Measurements from ENCODE around the gene ZNF280C.

ZNF280C gene

DNA sequence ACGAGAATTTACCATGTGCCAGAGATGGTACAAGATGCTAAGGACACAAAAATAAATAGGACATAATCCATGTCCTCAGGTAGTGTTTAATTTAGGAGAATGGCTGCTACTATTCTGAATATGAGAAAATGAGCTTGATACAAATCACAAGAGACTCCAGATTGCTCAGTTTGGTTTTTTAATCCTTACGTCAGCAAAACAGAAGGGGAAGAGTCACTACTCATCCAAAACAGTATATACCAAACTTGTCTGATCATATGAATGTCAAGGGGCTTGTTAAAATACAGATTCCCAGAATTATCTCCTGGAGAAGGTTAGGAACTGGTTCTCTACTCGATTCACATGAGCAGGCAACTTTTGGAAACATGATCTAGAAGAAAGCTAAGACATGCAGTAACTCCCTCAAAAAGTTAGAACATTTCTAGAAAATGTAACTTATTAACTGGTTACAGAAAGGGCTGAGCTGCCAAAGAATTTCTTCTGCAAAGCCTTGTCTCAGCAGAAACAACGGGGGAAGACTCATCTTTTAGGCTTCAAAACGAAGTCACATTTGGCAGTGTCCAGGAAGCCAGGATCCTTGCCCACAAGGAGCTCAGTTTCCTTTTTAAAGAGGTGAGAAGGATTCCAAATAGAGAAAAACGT lies 106.5 kb downstream of the ZNF280C start:
- Mint-ChIP-seq H3K36me3 (peaks cover 10% of the 10 kb centered on the region), H3K4me3 (no peak overlapping the region), H3K9me3 (no peaks in the 10 kb centered on the region), H3K27me3 (no peaks in the 10 kb centered on the region), H3K4me1 (peaks cover 48% of the 10 kb centered on the region), H3K27ac (no peak overlapping the region)
- no peak for DNase-seq
- CTCF ChIA-PET = interaction anchor here (0.7 kb wide), 1 partner anchor 8 kb away, joined by 3 read pairs; no protein-coding TSS in a partner anchor

- peaks cover 11% of the 10 kb centered on the region for H3K36me3 Mint-ChIP-seq
These were observed 108.9 kb downstream of the ZNF280C start for GRCh38 chrX:130159776-130160175.

GRCh38 chrX:130158311-130158710 lies 110.4 kb downstream of the ZNF280C start:
- peaks cover 26% of the 10 kb centered on the region for H3K4me1 Mint-ChIP-seq
- CTCF ChIA-PET = no interaction called here
- no peaks in the 10 kb centered on the region for H3K9me3 Mint-ChIP-seq
- no peak overlapping the region for H3K27ac Mint-ChIP-seq
- H3K4me3 Mint-ChIP-seq = no peak overlapping the region
- no peaks in the 10 kb centered on the region for H3K27me3 Mint-ChIP-seq
- no peak for DNase-seq
- peaks cover 13% of the 10 kb centered on the region for H3K36me3 Mint-ChIP-seq

More at GRCh38 chrX:130159776-130160175, 108.9 kb downstream of the ZNF280C start:
- H3K27ac Mint-ChIP-seq = no peak overlapping the region
- H3K27me3 Mint-ChIP-seq = no peaks in the 10 kb centered on the region
- no peak for DNase-seq
- H3K4me3 Mint-ChIP-seq = no peak overlapping the region
- CTCF ChIA-PET = interaction anchor here (1.3 to 1.5 kb wide), 2 partner anchors 20 to 79 kb away, joined by 3 to 4 read pairs; no protein-coding TSS in a partner anchor
- peaks cover 38% of the 10 kb centered on the region for H3K4me1 Mint-ChIP-seq
- no peaks in the 10 kb centered on the region for H3K9me3 Mint-ChIP-seq

GRCh38 chrX:130155564-130155963 lies 113.1 kb downstream of the ZNF280C start:
- Mint-ChIP-seq H3K4me1 (peaks cover 10% of the 10 kb centered on the region), H3K9me3 (no peaks in the 10 kb centered on the region), H3K36me3 (peaks cover 11% of the 10 kb centered on the region), H3K27me3 (no peaks in the 10 kb centered on the region), H3K27ac (no peak overlapping the region), H3K4me3 (no peak overlapping the region)
- CTCF ChIA-PET = interaction anchor here (0.7 to 1.7 kb wide), 2 partner anchors 36 to 76 kb away, joined by 3 to 5 read pairs; no protein-coding TSS in a partner anchor
- DNase-seq = no peak

Data from activated naive CD4-positive, alpha-beta T cell treated with anti-CD3 and anti-CD28 coated beads, Interleukin-2, amount 10 ng/mL, durations not matched to agents 7 days and 5 days (primary cell).